ENCODE measurements around the gene SLC35A5.

DNA sequence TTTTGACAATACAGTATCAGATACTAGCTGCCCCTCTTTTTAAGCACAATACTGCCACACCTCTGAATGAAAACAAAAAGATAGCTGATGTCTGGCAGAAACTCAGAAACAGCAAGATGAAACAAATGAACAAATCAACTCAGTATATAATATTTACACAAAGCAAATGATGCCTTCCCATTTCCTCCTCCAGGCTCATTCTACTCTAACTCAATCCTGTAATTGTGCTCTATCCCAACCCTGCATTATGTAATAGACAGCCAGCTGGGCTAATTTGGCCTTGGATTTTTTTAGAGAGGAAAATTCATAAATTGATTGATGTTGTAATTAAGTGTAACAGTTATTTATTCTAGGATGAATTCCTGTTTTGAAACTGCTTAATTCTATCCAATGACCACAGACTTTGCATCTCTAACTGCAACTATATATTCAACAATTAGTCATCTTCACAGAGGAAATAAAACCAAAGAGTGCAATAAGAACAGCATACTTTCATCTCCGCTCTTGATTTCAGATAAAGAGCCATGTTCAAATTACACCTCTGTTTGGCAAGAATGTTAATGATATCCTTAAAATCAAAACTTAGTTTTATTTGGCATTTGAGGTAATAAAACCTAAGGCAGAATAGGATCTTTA lies 6.2 kb upstream of the SLC35A5 start:
- TF ChIP-seq, protein P1, sequence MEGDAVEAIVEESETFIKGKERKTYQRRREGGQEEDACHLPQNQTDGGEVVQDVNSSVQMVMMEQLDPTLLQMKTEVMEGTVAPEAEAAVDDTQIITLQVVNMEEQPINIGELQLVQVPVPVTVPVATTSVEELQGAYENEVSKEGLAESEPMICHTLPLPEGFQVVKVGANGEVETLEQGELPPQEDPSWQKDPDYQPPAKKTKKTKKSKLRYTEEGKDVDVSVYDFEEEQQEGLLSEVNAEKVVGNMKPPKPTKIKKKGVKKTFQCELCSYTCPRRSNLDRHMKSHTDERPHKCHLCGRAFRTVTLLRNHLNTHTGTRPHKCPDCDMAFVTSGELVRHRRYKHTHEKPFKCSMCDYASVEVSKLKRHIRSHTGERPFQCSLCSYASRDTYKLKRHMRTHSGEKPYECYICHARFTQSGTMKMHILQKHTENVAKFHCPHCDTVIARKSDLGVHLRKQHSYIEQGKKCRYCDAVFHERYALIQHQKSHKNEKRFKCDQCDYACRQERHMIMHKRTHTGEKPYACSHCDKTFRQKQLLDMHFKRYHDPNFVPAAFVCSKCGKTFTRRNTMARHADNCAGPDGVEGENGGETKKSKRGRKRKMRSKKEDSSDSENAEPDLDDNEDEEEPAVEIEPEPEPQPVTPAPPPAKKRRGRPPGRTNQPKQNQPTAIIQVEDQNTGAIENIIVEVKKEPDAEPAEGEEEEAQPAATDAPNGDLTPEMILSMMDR (conservative IDR thresholded peaks at IDR 0.05): no peak
- TF ChIP-seq ZFX (IDR thresholded peaks at IDR 0.05): no peak

Measured in C4-2B (cell line).